ENCODE results near the gene KLK3. TPM values are rescaled to one million over a fixed set of nuclear protein-coding genes. Genes with fewer than 3 reads are reported as not detected.

The KLK3 gene
- total and polyA plus RNA-seq, 7 donors = 1.8 to 4.2 (median 3.0) TPM; not detected in 4

DNA sequence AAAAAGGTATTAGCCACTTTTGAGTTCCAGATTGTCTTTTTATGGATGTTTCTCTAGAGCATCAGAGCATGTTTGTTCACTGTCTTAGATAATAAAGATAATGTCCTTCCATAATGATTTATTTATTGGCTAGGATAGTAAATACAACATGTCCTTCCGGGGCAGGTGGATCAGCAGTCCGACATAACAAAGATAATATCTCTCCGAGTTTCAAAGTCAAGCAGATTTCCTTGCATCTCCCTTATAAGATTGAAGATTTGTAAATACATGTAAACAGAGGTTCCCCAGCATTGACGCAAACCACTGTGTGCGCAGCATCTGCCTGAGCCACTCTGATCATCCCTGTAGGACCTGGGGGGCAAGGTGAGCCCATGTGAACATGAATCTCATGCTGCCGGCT is 12.6 kb upstream of the KLK3 start:
- no peak for DNase-seq
- TF ChIP-seq POLR2A (IDR thresholded peaks at IDR 0.05) (no peak), POLR2AphosphoS5 (IDR thresholded peaks at IDR 0.05) (no peak), EP300 (IDR thresholded peaks at IDR 0.05) (no peak)
- TF ChIP-seq, protein P1, sequence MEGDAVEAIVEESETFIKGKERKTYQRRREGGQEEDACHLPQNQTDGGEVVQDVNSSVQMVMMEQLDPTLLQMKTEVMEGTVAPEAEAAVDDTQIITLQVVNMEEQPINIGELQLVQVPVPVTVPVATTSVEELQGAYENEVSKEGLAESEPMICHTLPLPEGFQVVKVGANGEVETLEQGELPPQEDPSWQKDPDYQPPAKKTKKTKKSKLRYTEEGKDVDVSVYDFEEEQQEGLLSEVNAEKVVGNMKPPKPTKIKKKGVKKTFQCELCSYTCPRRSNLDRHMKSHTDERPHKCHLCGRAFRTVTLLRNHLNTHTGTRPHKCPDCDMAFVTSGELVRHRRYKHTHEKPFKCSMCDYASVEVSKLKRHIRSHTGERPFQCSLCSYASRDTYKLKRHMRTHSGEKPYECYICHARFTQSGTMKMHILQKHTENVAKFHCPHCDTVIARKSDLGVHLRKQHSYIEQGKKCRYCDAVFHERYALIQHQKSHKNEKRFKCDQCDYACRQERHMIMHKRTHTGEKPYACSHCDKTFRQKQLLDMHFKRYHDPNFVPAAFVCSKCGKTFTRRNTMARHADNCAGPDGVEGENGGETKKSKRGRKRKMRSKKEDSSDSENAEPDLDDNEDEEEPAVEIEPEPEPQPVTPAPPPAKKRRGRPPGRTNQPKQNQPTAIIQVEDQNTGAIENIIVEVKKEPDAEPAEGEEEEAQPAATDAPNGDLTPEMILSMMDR (IDR thresholded peaks at IDR 0.05) = no peak
- intact Hi-C loops (cut with DNase I) = no loop called here
- 55 to 79% methylated on average over 6 of the region's 6 CpGs for WGBS, 2 donors
- Histone ChIP-seq H3K9me3 (peaks cover 0 to 2% (median 0%) of the 10 kb centered on the region in 4 donors), H3K36me3 (no peaks in the 10 kb centered on the region), H3K27ac (no peak overlapping the region), H3K27me3 (peaks cover 0 to 8% (median 7%) of the 10 kb centered on the region in 3 donors), H3K4me1 (no peaks in the 10 kb centered on the region), H3K4me3 (no peak overlapping the region)

DNA sequence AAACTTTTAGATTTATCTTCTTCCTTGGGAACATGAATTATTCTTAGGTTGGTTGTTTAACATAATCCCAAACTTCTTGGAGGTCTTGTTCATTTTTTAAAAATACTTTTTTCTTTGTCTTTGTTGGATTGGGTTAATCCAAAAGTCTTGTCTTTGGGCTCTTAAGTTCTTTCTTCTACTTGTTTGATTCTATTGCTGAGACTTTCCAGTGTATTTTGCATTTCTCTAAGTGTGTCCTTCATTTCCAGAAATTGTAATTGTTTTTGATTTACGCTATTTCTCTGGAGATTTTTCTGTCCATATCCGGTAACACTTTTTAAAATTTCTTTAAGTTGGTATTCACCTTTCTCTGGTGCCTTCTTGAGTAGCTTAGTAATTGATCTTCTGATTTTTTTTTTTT is 11.5 kb upstream of the KLK3 start:
- no peak overlapping the region for H3K27ac ChIP-seq
- H3K4me3 ChIP-seq = no peak overlapping the region
- no peak for TF ChIP-seq POLR2AphosphoS5 (IDR thresholded peaks at IDR 0.05)
- no peak for DNase-seq
- peaks cover 0 to 7% (median 5%) of the 10 kb centered on the region in 3 donors for H3K27me3 ChIP-seq
- peaks cover 0 to 2% (median 0%) of the 10 kb centered on the region in 4 donors for H3K9me3 ChIP-seq
- H3K4me1 ChIP-seq = no peaks in the 10 kb centered on the region
- intact Hi-C loops (cut with DNase I) = no loop called here
- H3K36me3 ChIP-seq = no peaks in the 10 kb centered on the region
- WGBS, 2 donors = 96 to 99% methylated on average over 2 of the region's 2 CpGs

DNA sequence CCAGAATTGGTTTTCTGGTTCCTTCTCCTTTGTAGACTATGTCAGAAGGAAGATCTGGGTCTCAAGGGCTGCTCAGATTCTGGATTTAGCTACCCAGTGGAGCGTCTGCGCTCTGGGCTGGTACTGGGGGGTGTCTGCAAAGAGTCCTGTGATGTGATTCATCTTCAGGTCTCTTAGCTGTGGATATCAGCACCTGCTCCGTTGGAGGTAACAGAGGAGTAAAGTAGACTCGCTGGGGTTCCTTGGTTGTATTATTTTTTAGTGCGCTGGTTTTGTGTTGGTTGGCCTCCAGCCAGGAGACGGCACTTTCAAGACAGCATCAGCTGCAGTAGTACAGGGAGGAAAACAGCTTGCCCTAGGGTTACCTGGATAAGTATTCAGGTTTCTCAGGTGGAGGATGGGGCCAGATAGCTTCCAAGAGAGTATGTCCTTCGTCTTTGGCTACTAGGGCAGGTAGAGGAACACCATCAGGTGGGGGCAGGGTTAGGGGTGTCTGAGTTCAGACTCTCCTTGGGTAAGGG is 11.0 kb upstream of the KLK3 start:
- H3K9me3 ChIP-seq = peaks cover 0 to 2% (median 0%) of the 10 kb centered on the region in 4 donors
- intact Hi-C loops (cut with DNase I) = no loop called here
- H3K27ac ChIP-seq = no peak overlapping the region
- no peak for TF ChIP-seq POLR2A (IDR thresholded peaks at IDR 0.05)
- no peak for TF ChIP-seq EP300 (IDR thresholded peaks at IDR 0.05)
- peak; percentile 37 for DNase-seq
- no peak overlapping the region for H3K4me3 ChIP-seq
- H3K4me1 ChIP-seq = no peaks in the 10 kb centered on the region
- H3K36me3 ChIP-seq = no peaks in the 10 kb centered on the region
- WGBS, 2 donors = 34 to 76% methylated on average over 7 of the region's 7 CpGs
- peaks cover 0 to 10% (median 0%) of the 10 kb centered on the region in 3 donors for H3K27me3 ChIP-seq

DNA sequence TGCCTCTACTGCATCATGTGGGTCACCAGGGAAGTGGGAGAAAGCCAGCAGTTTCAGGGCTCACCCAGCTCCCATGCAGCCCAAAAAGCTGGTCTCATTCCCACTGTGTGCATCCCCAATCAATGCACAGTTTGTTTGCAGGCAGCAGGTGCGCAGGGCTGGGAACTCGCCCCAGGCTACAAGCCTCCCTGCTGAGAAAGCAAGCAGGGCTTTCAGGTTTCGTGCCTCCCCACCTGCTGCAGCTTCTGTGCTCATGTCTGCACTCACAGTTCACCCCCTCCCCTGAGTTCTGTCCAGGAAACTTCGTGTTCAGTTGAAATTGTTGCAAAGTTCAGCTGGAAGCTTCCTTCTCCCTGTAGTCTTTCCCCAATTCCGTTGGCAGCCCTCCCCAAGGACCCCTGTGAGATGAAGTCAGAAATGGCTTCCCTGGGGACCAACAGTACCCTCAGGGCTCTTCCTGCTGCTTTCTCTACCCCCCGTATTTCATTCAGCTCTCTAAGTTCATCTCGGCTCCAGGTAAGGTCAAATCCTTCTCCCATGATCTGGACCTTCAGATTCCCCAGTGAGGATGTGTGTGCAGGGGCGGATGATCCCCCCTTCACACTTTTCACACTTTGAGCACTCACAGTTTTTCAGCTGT is 10.3 kb upstream of the KLK3 start:
- no peak overlapping the region for H3K4me3 ChIP-seq
- peaks cover 0 to 2% (median 0%) of the 10 kb centered on the region in 4 donors for H3K9me3 ChIP-seq
- no peak for DNase-seq
- intact Hi-C loops (cut with DNase I) = no loop called here
- no peak for TF ChIP-seq POLR2AphosphoS5 (IDR thresholded peaks at IDR 0.05)
- TF ChIP-seq, protein P1 (IDR thresholded peaks at IDR 0.05) = no peak
- 55 to 64% methylated on average over 8 of the region's 8 CpGs for WGBS, 2 donors
- H3K27me3 ChIP-seq = peaks cover 0 to 10% (median 0%) of the 10 kb centered on the region in 3 donors
- H3K36me3 ChIP-seq = no peaks in the 10 kb centered on the region
- no peak overlapping the region for H3K27ac ChIP-seq
- H3K4me1 ChIP-seq = no peaks in the 10 kb centered on the region

DNA sequence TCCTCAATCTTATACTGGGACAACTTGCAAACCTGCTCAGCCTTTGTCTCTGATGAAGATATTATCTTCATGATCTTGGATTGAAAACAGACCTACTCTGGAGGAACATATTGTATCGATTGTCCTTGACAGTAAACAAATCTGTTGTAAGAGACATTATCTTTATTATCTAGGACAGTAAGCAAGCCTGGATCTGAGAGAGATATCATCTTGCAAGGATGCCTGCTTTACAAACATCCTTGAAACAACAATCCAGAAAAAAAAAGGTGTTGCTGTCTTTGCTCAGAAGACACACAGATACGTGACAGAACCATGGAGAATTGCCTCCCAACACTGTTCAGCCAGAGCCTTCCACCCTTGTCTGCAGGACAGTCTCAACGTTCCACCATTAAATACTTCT is 4.0 kb upstream of the KLK3 start:
- Histone ChIP-seq H3K9me3 (no peaks in the 10 kb centered on the region), H3K27me3 (peaks cover 0 to 39% (median 0%) of the 10 kb centered on the region in 3 donors), H3K4me1 (no peaks in the 10 kb centered on the region), H3K27ac (no peak overlapping the region), H3K4me3 (no peak overlapping the region), H3K36me3 (no peaks in the 10 kb centered on the region)
- no peak for DNase-seq
- WGBS, 2 donors = 62 to 71% methylated on average over 3 of the region's 3 CpGs
- no peak for TF ChIP-seq POLR2A (IDR thresholded peaks at IDR 0.05)
- no peak for TF ChIP-seq POLR2AphosphoS5 (IDR thresholded peaks at IDR 0.05)
- TF ChIP-seq, protein P1 (IDR thresholded peaks at IDR 0.05) = no peak
- TF ChIP-seq EP300 (IDR thresholded peaks at IDR 0.05) = no peak
- intact Hi-C loops (cut with DNase I) = no loop called here

All from sigmoid colon (tissue), 7 donors.